GM13977 (cell line): ENCODE measurements around the gene OLFM1.
"Not testable (repeated sequence)": the region's sequence is repeated elsewhere in the genome, so short reads cannot be mapped to it uniquely, and the experiment has no call there.

Experiments used
- DNase-seq: peaks from one replicate; pipeline ENCODE4 v3.0.0; 2012; ENCODE audit warnings: low spot score
- in situ Hi-C: fragments of 300-500 bp; cut with MboI; formaldehyde crosslinking; loops from one replicate; pipeline ENCODE4 v1.12.0; 2022; ENCODE audit warnings: low sequenced_read_pairs, low pct_unique_long_range_greater_than_20kb, mixed read lengths, inconsistent platforms; ENCODE audit not compliant: unreplicated experiment
- TF ChIP-seq, protein P1 (sequence below): IDR thresholded peaks from 2 replicates; pipeline ENCODE4 v1.5.1; 2012; ENCODE audit warnings: mild to moderate bottlenecking, control low read depth; ENCODE audit not compliant: insufficient read depth; ENCODE audit errors: extremely low read depth, missing control alignments

OLFM1 gene

DNA sequence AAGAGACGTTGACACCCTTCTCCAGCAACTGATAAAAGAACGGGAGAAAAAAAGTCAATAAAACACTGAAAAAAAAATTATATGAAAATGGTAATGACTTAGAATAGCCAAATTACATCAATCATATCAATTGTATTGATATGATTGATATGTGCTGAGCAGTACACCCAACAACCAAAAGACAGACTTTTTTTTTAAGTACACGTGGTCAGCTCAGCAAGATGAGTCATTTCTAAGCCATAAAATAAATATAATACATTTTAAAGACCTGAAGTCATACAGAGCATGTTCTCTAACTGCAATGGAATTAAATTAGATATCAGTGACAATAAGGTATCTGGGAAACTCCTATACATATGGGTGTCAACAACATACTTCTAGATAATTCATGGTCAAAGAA lies 30.9 kb upstream of the OLFM1 start:
- in situ Hi-C loops: no loop called here

DNA sequence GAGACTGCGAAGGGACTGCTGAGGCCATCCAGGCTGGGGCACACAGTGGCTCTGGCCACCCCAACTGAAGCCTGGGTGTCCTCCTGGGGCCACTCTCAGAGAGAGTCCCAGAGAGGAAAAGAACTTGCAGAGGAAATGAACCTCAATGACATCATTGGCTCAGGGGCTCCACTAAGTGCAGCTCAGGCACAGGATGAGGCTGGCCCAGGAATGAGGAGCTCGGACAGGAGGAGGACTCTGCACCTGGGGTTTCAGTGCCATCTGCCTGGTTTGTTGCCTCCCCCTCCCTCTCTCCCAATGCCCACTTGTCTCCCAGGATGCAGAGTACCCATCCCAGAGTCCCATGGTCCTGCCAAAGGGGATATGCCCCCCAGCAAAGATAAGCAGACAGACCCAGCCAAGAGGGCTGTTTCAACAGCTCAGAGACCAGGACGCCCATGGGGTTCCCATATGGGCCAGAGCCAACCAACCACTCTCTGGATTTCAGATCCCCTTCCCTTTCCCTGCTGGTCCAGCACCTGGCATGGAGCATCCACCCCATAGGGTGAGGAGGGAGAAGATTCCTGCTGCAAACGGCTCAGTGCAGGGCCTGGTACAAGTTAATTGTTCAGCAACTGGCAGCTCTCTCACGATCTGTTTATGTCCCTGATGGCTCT lies 26.9 kb upstream of the OLFM1 start:
- in situ Hi-C loops: no loop called here
- TF ChIP-seq, protein P1, sequence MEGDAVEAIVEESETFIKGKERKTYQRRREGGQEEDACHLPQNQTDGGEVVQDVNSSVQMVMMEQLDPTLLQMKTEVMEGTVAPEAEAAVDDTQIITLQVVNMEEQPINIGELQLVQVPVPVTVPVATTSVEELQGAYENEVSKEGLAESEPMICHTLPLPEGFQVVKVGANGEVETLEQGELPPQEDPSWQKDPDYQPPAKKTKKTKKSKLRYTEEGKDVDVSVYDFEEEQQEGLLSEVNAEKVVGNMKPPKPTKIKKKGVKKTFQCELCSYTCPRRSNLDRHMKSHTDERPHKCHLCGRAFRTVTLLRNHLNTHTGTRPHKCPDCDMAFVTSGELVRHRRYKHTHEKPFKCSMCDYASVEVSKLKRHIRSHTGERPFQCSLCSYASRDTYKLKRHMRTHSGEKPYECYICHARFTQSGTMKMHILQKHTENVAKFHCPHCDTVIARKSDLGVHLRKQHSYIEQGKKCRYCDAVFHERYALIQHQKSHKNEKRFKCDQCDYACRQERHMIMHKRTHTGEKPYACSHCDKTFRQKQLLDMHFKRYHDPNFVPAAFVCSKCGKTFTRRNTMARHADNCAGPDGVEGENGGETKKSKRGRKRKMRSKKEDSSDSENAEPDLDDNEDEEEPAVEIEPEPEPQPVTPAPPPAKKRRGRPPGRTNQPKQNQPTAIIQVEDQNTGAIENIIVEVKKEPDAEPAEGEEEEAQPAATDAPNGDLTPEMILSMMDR: no peak
- no peak for DNase-seq

More for the DNA sequence above, 30.9 kb upstream of the OLFM1 start:
- TF ChIP-seq, protein P1: no peak
- no peak for DNase-seq

DNA sequence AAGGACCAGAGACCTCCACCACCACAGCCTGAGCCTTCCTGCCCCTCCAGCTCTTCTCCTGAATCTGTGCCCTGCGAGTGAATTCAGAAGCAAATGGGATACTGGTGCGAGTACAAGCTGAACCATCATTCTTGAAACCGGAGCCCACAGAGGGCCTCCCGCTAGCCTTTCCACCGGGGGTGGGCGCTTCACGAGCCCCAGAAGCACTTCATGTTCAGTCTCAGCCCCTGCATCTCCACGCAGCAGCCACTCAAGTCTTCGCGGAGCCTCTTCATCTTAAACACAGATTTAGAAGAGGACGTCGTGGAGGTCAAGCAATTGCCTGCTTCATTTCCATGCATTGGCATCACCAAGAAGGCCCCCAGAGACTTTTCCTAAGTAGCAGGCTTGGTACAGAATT lies 26.0 kb upstream of the OLFM1 start:
- in situ Hi-C loops: no loop called here
- TF ChIP-seq, protein P1: no peak
- DNase-seq: no peak

DNA sequence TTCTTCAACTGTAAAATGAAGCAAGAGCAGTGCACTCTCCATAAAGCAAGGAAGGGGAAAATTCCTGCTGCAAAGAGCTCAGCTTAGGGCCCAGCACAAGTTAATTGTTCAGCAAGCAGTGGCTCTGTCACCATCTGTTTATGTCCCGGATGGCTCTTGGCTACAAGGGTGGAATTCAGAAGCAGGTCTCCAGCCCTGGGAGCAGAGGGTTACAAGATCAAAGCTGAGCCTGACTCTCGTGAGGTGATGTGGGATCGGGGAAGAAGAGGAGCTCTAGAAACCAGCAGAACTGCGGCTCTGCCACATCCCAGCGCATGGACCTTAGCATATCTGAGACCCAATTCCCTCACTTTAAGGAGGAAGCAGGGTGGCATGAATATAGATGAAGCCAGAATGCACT lies 25.2 kb upstream of the OLFM1 start:
- in situ Hi-C loops: no loop called here
- no peak for DNase-seq
- TF ChIP-seq, protein P1: no peak

DNA sequence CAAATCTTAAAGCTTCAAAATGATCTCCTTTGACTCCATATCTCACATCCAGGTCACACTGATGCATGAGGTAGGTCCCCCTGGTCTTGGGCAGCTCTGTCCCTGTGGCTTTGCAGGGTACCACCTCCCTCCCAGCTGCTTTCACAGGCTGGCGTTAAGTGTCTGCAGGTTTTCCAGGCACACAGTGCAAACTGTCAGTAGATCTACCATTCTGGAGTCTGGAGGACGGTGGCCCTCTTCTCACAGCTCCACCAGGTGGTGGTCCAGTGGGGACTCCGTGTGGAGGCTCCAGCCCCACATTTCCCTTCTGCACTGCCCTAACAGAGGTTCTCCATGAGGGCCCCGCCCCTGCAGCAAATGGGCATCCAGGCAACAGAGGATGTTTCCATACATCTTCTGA lies 24.0 kb upstream of the OLFM1 start:
- in situ Hi-C loops: not testable (repeated sequence)

DNA sequence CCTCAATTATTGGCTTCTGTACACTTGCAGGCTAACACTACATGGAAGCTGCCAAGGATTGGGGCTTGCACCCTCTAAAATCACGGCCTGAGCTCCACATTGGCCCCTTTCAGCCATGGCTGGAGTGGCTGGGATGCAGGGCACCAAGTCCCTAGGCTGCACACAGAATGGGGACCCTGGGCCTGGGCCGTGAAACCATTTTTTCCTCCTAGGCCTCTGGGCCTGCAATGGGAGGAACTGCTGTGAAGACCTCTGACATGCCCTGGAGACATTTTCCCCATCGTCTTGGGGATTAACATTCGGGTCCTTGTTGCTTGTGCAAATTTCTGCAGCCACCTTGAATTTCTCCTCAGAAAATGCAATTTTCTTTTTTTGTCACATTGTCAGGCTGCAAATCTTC lies 23.6 kb upstream of the OLFM1 start:
- in situ Hi-C loops, DNase-seq: not testable (repeated sequence)

More for the DNA sequence above, 24.0 kb upstream of the OLFM1 start:
- DNase-seq: not testable (repeated sequence)

DNA sequence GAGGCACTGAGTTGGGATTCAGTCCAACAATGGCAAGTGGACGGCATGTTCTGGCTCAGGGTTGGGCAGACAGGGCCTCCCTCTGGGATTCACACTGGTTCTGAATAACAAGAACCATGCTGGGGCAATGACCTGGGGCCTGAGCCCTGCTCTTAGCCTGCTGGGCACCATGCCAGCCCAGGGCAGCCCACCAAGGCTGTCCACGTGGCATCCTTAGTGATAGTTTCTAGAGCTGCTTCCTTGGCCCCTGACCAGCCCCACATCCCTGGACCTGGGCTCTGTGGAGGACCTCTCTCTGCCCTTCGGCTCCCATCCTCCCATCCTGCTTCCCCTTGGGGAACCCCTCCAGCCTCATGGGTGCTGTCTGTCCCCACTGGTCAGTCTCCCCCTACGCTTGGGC lies 22.3 kb upstream of the OLFM1 start:
- TF ChIP-seq, protein P1: no peak
- DNase-seq: no peak
- in situ Hi-C loops: no loop called here

DNA sequence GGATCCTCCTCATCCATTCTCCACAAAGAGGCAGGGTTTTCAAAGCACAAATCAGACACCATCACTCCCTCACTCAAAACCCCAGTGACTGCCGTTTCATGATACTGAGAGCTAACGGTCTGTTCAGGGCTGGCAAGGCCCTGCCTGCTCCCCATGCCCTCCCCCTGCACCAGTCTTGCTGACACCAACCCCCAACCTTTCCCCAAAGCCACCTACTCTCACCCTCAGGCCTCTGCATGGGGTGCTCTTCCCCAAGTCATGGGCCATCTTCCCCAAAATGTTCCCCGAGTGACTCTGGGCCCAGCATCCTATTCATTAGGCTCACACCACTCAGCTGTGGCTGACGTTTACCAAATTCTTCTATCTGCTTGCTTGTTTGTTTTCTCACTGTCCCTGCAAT lies 21.7 kb upstream of the OLFM1 start:
- DNase-seq: no peak
- in situ Hi-C loops: no loop called here
- TF ChIP-seq, protein P1: no peak
